ENCODE results near the gene SLC4A5.
A peak's percentile ranks its signal among the peaks of the same experiment; 100 is the strongest.
"Not testable (repeated sequence)": the region's sequence is repeated elsewhere in the genome, so short reads cannot be mapped to it uniquely, and the experiment has no call there.

SLC4A5 gene

DNA sequence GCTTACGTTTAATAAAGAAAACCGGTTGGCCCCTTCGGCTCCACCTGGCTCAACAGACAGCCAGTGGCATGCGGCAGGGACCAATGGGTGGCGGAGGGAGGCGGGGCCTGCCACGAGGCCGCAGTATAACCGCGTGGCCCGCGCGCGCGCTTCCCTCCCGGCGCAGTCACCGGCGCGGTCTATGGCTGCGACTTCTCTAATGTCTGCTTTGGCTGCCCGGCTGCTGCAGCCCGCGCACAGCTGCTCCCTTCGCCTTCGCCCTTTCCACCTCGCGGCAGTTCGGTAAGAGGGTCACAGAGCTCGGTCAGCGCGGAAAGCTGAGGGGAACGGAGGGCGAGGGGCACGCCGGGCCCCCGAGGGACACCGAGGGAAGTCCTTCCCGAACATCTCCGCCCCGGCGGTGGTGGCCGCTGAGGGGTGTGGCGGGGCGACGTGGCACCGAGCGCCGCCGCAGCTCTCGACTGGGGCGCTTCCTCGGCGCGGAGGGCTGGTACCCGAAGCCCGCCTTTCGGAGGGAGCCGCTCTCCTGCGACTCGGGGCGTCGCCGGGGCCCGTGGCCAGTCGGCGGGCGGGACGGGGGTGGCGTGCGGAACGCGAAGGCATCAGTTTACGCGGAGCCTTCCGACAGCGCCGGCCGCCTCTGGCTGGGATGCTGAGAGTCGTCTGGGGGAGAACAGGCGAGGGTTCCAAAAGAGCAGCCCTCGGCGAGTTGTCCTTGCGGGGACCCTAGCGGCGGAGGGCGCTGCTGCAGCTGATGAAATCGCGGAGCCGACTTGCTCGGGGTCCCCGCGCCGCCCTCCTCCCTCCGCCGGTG is 144.5 kb downstream of the SLC4A5 start, which contains the start of gene MTHFD2:
MTHFD2 (plus strand) TSS at position 155 of the 814 bp plus-strand sequence; CDS start at position 182, 27 bp downstream.
- DNase-seq (ENCODE audit: low read depth) = peak; percentile 73

GRCh38 chr2:74198023-74198460 is 145.2 kb downstream of the SLC4A5 start:
- DNase-seq (ENCODE audit: low read depth) = no peak

GRCh38 chr2:74197049-74197448 is 146.2 kb downstream of the SLC4A5 start:
- no peak for DNase-seq (ENCODE audit: low read depth)

- DNase-seq (ENCODE audit: low read depth) = no peak
Observed at GRCh38 chr2:74194799-74195198, 148.4 kb downstream of the SLC4A5 start.

GRCh38 chr2:74191596-74192380 is 151.4 kb downstream of the SLC4A5 start:
- no peak for DNase-seq (ENCODE audit: low read depth)

DNA sequence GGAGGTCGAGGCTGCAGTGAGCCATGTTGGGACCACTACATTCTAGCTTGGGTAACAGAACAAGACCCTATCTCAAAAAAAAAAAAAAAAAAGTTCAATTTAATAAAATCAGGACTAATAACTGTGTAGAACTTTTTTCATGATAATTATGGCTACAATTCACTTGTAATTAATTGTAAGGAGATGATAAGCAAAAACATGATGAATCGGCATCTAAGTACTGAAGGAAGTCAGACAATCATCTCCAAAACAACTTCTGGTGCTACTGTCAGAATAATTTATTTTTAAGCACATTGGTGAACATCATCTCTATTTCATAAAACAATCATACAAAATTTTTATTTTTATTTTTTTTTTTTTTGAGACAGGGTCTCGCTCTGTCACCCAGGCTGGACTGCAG is 154.5 kb downstream of the SLC4A5 start:
- no peak for DNase-seq (ENCODE audit: low read depth)

- peak; percentile 65 for DNase-seq (ENCODE audit: low read depth)
Observed at GRCh38 chr2:74188018-74188601, 155.1 kb downstream of the SLC4A5 start.

DNA sequence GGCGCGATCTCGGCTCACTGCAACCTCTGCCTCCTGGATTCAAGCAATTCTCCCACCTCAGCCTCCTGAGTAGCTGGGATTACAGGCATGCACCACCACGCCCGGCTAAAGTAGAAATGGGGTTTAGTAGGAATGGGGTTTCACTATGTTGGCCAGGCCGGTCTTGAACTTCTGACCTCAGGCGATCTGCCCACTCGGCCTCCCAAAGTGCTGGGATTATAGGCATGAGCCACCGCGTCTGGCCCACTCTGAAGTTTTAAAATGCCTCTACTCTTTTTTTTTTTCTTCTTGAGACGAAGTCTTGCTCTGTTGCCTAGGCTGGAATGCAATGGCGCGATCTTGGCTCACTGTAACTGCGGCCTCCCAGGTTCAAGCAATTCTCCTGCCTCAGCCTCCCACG is 156.5 kb downstream of the SLC4A5 start:
- not testable (repeated sequence) for DNase-seq (ENCODE audit: low read depth)

- DNase-seq (ENCODE audit: low read depth) = no peak
Observed at GRCh38 chr2:74186038-74186437, 157.2 kb downstream of the SLC4A5 start.

- DNase-seq (ENCODE audit: low read depth) = no peak
Observed at GRCh38 chr2:74183878-74184277, 159.3 kb downstream of the SLC4A5 start.

- DNase-seq (ENCODE audit: low read depth) = no peak
Observed at GRCh38 chr2:74181739-74182138, 161.5 kb downstream of the SLC4A5 start.

DNA sequence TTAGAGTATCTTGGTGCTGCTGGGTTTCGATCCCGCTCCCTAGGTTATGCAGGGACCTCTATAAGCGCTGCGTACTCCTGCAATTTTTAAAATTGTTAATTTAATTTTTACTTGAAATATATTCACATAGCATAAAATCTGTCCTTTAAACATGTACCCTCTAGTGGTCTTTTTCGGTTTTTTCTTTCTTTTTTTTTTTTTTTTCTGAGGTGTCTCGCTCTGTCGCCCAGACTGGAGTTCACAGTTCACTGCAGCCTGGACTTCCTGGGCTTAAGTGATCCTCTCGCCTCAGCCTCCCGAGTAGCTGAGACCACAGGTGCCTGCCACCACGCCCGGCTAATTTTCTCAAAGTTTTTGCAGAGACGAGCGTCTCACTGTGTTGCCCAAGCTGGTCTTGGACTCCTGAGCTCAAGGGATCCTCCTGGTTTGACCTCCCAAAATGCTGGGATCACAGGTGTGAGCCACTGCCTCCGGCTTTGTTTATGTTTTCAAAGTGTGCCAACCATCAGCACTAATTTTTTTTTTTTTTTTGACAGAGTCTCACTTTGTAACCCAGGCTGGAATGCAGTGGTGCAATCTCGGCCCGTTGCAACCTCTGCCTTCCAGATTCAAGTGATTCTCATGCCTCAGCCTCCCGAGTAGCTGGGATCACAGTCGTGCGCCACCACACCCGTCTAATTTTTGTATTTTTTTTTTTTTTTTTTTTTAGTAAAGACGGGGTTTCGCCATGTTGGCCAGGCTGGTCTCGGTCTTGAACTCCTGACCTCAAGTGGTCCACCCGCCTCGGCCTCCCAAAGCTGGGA is 164.0 kb downstream of the SLC4A5 start:
- DNase-seq (ENCODE audit: low read depth) = no peak

GRCh38 chr2:74178211-74179062 is 164.8 kb downstream of the SLC4A5 start, which contains the start of gene MOB1A:
Gene MOB1A (minus strand): TSS chr2:74178879. CDS start chr2:74178674, 205 bp downstream.
- peak; percentile 88 for DNase-seq (ENCODE audit: low read depth)

- DNase-seq (ENCODE audit: low read depth) = no peak
Observed at GRCh38 chr2:74177696-74178095, 165.5 kb downstream of the SLC4A5 start.

DNA sequence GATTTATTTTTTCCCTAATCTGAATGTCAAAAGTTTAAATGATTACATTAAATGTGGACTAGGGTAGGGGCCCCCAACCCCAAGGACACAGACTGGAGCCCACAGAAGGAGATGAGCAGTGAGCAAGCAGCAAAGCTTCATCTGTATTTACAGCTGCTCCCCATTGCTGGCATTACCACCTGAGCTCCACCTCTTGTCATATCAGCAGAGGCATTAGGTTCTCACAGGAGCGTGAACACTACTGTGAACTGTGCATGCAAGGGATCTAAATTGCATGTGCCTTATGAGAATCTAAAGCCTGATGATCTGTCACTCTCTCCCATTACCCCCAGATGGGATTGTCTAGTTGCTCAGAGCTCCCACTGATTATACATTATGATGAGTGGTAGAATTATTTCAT is 168.3 kb downstream of the SLC4A5 start:
- no peak for DNase-seq (ENCODE audit: low read depth)

GRCh38 chr2:74168739-74169138 is 174.5 kb downstream of the SLC4A5 start:
- DNase-seq (ENCODE audit: low read depth) = no peak
